IPS-18a (cell line): ENCODE results near the gene SLC12A1.

ENCODE experiments used
- H3K27ac ChIP-seq: one replicate; pipeline ENCODE4 v1.5.1; 2013; ENCODE audit warnings: low read length
- H3K27me3 ChIP-seq: one replicate; pipeline ENCODE4 v1.6.1; 2013; ENCODE audit warnings: mild to moderate bottlenecking, low read length; ENCODE audit not compliant: control insufficient read depth, insufficient read depth
- H3K36me3 ChIP-seq: one replicate; pipeline ENCODE4 v1.6.1; 2013; ENCODE audit warnings: low read depth, low read length; ENCODE audit not compliant: control insufficient read depth
- H3K4me1 ChIP-seq: one replicate; pipeline ENCODE4 v1.6.1; 2013; ENCODE audit warnings: low read depth, low read length; ENCODE audit not compliant: control insufficient read depth
- H3K4me3 ChIP-seq: one replicate; pipeline ENCODE4 v1.5.1; 2013; ENCODE audit warnings: low read length
- H3K9ac ChIP-seq: one replicate; pipeline ENCODE4 v1.6.1; 2013; ENCODE audit warnings: mild to moderate bottlenecking, low read length, moderate library complexity
- H3K9me3 ChIP-seq: one replicate; pipeline ENCODE4 v1.6.1; 2013; ENCODE audit warnings: low read depth, low read length; ENCODE audit not compliant: control insufficient read depth

The SLC12A1 gene

GRCh38 chr15:48244921-48245320 is 38.8 kb downstream of the SLC12A1 start:
- Histone ChIP-seq H3K4me3 (no peak overlapping the region), H3K4me1 (no peaks in the 10 kb centered on the region), H3K27me3 (no peaks in the 10 kb centered on the region), H3K9ac (no peak overlapping the region), H3K9me3 (no peaks in the 10 kb centered on the region), H3K36me3 (no peaks in the 10 kb centered on the region), H3K27ac (no peak overlapping the region)

GRCh38 chr15:48248414-48248813 is 42.3 kb downstream of the SLC12A1 start:
- Histone ChIP-seq H3K9me3 (no peaks in the 10 kb centered on the region), H3K36me3 (no peaks in the 10 kb centered on the region), H3K4me1 (peaks cover 3% of the 10 kb centered on the region), H3K27ac (no peak overlapping the region), H3K9ac (no peak overlapping the region), H3K27me3 (no peaks in the 10 kb centered on the region), H3K4me3 (no peak overlapping the region)

DNA sequence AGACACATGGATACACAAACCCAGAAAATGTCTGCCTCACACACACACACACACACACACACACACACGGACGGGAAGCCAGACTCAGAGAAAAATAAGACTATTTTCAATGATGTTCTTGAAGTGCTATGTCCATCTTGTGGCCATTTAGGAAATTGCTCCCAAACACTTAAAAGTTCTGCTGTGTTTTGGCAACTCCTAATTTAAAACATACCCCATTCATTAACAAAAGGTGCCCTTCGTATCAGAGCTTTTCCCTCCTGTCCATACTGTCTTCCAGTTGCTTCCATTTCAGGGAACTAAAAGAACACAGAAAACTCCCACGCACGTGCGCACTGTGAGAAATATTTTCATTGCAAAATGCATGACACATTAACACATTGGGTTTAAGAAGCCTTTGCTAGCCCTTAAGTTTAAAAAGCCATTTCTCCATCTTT is 44.6 kb downstream of the SLC12A1 start:
- H3K4me1 ChIP-seq, result peaks cover 3% of the 10 kb centered on the region
- no peak overlapping the region for H3K9ac ChIP-seq
- no peak overlapping the region for H3K4me3 ChIP-seq
- no peaks in the 10 kb centered on the region for H3K9me3 ChIP-seq
- no peaks in the 10 kb centered on the region for H3K27me3 ChIP-seq
- no peak overlapping the region for H3K27ac ChIP-seq
- H3K36me3 ChIP-seq, result no peaks in the 10 kb centered on the region

DNA sequence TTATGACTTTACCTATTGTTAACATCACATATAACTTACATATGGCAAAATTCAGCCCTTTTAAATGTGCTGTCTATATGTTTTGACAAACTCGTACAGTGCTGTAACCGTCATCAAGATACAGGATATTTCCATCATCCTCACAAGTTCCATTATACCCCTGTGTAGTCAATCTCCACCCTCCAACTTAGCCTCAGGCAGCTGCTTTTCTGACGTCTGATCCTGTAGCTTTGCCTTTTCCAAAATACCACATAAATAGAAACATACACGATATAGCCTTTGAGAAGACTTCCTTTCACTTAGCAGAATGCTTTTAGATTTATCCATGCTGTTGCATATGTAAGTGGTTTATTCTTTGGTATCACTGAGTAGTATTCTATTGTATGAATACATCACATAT is 47.1 kb downstream of the SLC12A1 start:
- Histone ChIP-seq H3K36me3 (no peaks in the 10 kb centered on the region), H3K4me3 (no peak overlapping the region), H3K27me3 (no peaks in the 10 kb centered on the region), H3K4me1 (peaks cover 3% of the 10 kb centered on the region), H3K9me3 (no peaks in the 10 kb centered on the region), H3K9ac (no peak overlapping the region), H3K27ac (no peak overlapping the region)

DNA sequence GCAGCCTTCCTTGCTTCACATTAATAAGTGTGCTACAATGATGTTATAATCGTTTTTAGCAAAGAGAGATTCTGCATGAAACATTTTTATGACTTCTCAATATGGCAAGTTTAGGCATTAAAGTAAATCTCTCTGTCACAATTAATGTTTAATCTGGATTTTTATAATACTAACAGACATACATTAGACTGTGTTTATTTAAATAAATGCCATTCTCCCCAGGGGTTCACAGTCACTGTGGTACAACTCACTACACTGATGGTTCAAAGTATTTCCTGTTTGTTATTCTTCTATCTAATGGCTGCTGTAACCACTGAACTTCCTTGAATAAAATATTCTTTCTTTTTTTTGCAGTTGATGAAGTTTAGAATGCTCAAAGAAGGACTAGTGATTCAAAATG is 59.0 kb downstream of the SLC12A1 start:
- Histone ChIP-seq H3K4me1 (peaks cover 36% of the 10 kb centered on the region), H3K9me3 (no peaks in the 10 kb centered on the region), H3K27me3 (no peaks in the 10 kb centered on the region), H3K9ac (no peak overlapping the region), H3K4me3 (no peak overlapping the region), H3K27ac (no peak overlapping the region), H3K36me3 (no peaks in the 10 kb centered on the region)

GRCh38 chr15:48266024-48266689 is 60.1 kb downstream of the SLC12A1 start:
- Histone ChIP-seq H3K4me1 (peaks cover 36% of the 10 kb centered on the region), H3K27ac (no peak overlapping the region), H3K9me3 (no peaks in the 10 kb centered on the region), H3K4me3 (no peak overlapping the region), H3K9ac (no peak overlapping the region), H3K27me3 (no peaks in the 10 kb centered on the region), H3K36me3 (no peaks in the 10 kb centered on the region)

- no peak overlapping the region for H3K4me3 ChIP-seq
- H3K4me1 ChIP-seq, result peaks cover 30% of the 10 kb centered on the region
- no peaks in the 10 kb centered on the region for H3K36me3 ChIP-seq
- no peak overlapping the region for H3K27ac ChIP-seq
- no peaks in the 10 kb centered on the region for H3K27me3 ChIP-seq
- H3K9ac ChIP-seq, result no peak overlapping the region
- H3K9me3 ChIP-seq, result no peaks in the 10 kb centered on the region
Observed at GRCh38 chr15:48267766-48268165, 61.7 kb downstream of the SLC12A1 start.

DNA sequence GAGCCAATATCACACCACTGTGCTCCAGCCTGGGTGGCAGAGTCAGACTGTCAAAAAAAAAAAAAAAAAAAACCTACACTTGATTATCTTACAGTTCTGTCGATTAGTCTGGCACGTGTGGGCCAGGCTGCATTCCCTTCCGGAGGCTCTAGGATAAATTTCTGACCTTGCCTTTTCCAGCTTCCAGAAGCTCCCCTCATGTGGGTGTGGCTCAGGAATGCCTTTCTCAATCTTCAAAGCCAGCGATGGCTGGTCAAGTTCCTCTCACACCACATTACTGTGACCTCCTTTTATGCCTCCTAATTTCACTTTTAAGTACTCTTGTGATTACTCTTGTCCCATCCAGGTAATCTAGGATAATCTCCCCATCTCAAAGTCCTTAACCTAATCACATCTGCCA is 66.9 kb downstream of the SLC12A1 start:
- H3K36me3 ChIP-seq, result no peaks in the 10 kb centered on the region
- H3K4me3 ChIP-seq, result no peak overlapping the region
- H3K27me3 ChIP-seq, result no peaks in the 10 kb centered on the region
- H3K27ac ChIP-seq, result no peak overlapping the region
- peaks cover 4% of the 10 kb centered on the region for H3K4me1 ChIP-seq
- no peak overlapping the region for H3K9ac ChIP-seq
- no peaks in the 10 kb centered on the region for H3K9me3 ChIP-seq

DNA sequence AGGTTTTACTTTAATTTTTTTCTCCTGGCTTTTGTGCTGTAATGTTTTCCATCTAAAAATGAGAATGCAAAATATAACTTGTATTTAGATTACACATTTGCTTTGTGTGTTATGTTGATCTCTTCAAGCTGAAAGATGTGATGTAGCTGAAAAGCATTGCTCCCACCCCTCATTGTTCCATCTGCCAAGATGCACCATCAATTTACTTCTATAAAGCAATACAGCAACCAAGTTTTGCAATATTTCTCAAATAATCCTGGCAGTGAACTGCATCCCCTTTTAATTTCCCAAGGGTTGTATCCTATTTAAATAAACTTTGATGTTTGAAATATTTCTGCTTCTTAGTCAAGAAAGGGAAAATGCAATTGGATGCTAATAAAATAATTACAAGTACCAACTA is 72.6 kb downstream of the SLC12A1 start:
- Histone ChIP-seq H3K27ac (no peak overlapping the region), H3K4me3 (no peak overlapping the region), H3K27me3 (no peaks in the 10 kb centered on the region)

GRCh38 chr15:48279608-48280007 is 73.5 kb downstream of the SLC12A1 start:
- Histone ChIP-seq H3K27ac (no peak overlapping the region), H3K9ac (no peak overlapping the region), H3K27me3 (no peaks in the 10 kb centered on the region), H3K36me3 (no peaks in the 10 kb centered on the region), H3K9me3 (no peaks in the 10 kb centered on the region), H3K4me1 (peaks cover 28% of the 10 kb centered on the region), H3K4me3 (no peak overlapping the region)

More for the DNA sequence above, 72.6 kb downstream of the SLC12A1 start:
- H3K9ac ChIP-seq, result no peak overlapping the region
- H3K4me1 ChIP-seq, result peaks cover 28% of the 10 kb centered on the region
- no peaks in the 10 kb centered on the region for H3K36me3 ChIP-seq
- no peaks in the 10 kb centered on the region for H3K9me3 ChIP-seq

- Histone ChIP-seq H3K9me3 (no peaks in the 10 kb centered on the region), H3K9ac (no peak overlapping the region), H3K4me1 (peaks cover 33% of the 10 kb centered on the region), H3K4me3 (no peak overlapping the region), H3K27ac (no peak overlapping the region), H3K36me3 (no peaks in the 10 kb centered on the region), H3K27me3 (no peaks in the 10 kb centered on the region)
Observed at GRCh38 chr15:48281674-48282073, 75.6 kb downstream of the SLC12A1 start.

- Histone ChIP-seq H3K27ac (no peak overlapping the region), H3K4me3 (no peak overlapping the region), H3K36me3 (no peaks in the 10 kb centered on the region), H3K9ac (no peak overlapping the region), H3K27me3 (no peaks in the 10 kb centered on the region), H3K9me3 (no peaks in the 10 kb centered on the region), H3K4me1 (peaks cover 33% of the 10 kb centered on the region)
Observed at GRCh38 chr15:48282216-48282615, 76.1 kb downstream of the SLC12A1 start.
